GM19025 (cell line): Measurements from ENCODE around the gene NRP1.
"Not testable (repeated sequence)": the region's sequence is repeated elsewhere in the genome, so short reads cannot be mapped to it uniquely, and the experiment has no call there.

ENCODE experiments used
- ATAC-seq: cut with Tn5 transposase; IDR thresholded peaks from one replicate; pipeline ENCODE4 v1.9.1; 2021; ENCODE audit warnings: mild to moderate bottlenecking, low read depth, moderate library complexity; ENCODE audit not compliant: unreplicated experiment

Gene NRP1

DNA sequence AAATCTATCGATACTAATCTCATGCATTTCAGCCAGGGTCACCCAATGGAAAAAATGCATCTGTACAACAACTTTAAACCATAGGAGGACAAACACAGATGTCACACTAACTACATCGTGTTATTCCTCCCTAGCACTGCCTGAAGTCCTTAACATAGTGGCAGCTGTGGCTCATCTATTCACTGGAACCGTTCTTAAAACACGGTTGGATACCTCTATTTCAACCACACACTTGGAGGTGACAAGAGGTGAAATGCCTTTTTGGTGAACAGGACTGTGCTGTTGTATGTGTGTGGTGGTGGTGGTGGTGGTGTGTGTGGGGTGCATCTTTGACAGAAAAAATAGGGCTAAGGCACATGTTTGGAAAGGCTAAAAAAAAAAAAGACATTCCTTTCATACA, 93.1 kb downstream of the NRP1 start:
- ATAC-seq = no peak

DNA sequence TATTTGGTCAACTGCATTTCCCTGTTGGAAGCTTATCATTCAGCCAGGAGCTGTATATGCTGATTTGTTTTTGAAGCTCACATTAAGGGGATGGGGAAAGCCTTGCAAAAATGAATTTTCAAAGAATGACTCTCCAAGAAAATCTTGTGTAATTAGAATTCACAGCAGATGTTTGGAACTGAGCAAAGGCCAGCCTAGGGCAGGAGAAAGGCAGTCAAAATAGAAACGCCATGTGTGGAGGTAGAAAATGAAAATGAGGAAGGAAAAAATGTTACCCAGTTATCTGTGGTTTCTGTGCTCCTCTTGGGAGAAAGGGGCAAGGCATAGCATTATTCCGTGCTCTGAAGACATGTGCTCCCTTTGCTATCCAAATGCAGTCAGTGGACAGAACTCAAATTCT, 93.5 kb downstream of the NRP1 start:
- no peak for ATAC-seq

DNA sequence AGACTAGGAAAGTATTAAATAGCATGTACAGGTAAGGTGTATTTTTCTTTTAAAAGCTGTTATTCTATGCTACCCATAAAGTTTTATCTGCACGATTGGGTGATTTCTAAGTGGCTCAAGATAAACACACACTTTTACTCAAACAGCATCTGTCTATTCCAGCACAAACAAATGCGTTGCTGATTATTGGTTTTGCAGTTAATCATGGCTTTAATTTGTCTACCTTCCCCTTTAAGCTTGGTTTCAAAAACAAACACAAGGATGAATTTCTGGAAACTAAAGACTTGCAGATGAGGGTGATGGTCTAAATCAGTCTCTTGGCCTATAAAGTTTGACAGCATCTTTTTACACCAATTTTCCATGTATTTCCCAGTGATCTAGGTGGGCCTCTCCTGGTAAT, 94.2 kb downstream of the NRP1 start:
- no peak for ATAC-seq

DNA sequence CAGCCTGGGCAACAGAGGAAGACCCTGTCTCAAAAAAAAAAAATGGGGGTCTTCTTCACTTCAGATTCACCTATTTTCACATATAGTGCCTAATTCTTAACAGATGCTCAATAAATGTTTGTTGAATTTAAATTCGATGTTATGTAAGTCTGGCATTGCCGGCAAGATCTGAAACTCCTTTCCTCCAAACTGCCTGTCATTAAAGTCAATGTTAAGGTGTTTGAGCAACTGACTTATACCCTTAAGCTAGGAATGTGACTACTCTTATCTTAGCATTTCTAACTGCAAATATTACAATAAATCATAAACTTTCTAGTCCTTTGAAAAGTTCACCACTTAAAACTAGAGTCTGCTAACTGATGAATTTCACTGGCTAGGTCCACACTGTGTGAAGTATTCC, 95.2 kb downstream of the NRP1 start:
- no peak for ATAC-seq

DNA sequence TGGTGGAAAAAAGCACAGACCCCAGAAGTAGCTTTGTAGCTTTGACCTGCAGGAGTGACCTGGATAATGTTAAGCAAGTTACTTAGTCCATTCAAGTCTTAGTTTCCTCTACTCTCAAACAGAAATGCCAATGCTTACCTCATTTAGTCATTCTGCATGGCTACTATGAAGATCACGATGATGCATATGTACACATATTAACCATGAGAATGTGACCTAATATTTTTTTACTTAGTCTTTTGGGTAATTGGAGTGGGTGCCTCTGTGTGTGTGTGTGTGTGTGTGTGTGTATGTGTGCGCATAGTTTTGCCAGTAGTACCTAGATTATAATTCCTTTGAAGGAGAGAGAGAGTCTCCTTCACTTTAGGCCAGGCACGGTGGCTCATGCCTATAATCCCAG, 95.8 kb downstream of the NRP1 start:
- no peak for ATAC-seq

DNA sequence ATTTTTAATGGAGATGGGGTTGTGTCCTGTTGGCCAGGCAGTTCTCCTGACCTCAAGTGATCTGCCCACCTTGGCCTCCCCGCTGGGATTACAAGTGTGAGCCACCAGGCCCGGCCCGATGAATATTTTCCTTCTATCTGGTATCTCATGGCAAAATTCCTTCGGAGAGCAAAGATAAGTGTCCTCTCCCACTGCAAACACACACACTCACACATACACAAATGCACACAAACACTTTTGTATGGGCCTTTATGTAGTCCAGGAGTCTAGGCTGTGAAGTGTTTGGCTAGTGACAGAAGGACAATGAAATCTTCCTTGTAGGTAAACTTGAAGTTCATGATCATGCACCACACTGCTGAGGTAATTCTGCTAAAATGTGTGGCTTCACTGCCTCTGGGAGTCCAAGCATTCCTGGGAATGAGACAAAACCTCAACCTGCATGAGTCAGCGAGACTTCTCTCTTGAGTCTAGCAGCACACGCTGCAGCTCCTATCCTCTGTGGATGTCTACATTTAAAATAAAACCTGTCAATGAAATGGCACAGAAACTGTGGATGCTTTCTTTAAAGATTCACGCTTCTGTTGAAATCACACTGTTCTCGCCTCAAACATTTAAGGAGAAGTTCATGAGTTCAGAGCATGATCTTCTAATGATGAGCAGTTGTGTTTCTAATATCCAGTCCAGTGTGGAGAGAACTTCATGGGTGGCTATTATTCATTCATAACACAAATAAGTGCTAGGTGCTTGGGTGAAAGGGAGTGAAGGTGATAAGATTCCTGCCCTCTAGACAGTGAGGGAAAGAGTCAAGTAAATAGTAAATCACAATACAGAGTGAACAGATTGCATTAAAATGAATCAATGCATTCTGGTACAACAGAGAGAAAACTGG, 96.5 kb downstream of the NRP1 start:
- no peak for ATAC-seq

DNA sequence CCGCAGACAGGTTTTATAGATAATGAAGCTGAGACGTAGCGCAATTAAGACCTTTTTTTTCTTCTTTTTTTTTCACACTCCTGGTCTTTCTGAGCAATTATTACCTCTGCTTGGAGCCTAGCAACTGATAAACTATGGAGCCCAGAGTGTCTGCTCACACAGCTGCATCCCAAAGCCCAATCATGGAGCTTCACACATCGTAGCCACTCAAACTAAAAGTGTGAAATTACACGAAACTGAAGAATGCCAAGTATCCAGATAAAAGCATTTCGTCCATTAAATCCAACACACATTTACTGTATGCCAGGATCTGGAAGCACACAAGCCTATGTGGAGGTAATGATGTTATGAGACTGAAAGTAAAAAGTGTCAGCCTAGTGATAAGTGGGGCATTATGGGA, 97.6 kb downstream of the NRP1 start:
- ATAC-seq = no peak

DNA sequence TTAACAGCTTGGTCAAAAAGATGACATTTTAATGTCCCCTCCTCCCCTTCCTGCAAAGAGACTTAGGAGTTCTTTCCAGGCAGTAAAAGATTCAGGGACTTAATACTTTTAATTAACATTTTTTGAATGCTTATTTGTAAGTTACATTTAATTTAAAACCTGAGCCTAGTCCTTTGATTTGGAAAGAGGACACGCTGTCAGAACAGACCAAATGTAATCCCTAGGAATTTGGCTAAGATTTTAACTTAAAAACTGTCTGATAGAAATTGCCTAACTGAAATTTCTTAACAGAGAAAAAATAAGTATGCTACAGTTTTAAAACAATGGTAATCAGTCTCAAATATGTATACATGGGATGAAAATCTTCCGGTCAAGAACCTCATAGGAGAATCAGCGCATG, 98.5 kb downstream of the NRP1 start:
- ATAC-seq = no peak

DNA sequence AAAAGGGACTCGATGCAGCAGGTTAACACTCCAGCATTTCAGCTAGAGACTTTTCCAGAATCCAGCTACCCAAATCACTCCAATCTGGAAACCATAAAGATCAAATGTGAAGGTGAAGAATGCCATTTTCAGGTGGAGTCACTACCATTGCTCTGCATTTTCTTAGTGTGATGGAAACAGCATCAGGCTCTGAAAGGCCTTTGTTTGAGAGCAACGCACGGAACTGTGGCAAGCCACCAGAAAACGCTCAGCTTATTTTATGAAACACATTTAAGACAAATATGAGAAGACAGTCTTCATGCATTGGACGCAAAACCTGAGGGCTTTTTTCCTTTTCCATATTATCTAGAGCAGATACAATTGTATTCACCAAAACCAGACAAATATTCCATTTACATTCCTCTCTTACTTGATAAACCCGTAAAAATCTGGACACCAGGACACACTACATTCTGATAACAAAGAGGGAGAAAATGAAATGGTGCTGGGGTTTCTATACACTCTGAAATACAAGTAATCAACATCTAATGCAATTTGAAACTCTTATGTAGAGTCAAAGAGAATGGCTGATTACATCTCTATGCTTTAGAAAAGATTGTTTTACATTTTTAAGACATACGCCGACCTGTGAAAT, 99.1 kb downstream of the NRP1 start:
- ATAC-seq = no peak

DNA sequence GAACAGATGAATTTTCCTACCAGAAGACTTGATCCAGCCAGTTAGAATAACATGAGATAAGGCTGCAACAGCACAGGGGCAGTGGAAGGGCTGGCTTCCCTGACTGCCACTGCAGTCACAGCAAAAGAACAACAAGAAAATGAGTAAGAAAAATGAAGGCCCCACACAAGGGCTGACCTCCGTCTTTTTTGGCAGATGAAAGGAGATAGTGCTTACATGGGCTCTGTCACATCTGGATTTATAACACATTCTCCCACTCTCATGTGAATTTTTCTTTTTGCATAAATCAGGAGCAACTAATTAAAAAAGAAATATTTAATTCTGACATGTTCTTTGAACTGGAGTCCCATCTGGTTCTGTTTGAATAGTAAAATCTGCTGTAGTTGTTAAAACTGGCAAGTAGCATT, 99.6 kb downstream of the NRP1 start:
- no peak for ATAC-seq

DNA sequence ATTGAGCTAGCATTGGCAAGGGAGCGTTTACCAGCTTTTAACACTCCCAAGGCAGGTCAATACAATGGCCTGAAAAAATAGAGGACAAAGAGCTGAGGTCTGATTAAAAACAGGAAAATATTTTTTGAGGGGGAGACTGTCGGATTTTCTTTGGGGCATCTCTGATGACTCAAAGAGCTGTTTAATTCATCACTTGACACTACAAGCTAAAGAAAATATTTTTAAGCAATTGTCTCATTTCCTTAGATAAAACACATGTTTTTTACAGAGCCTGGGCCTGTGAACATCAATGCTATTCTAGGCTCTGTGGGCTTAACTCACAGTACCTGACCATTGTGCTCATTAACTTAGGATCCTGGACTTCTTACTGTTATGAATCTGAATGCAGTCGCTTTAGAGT, 100.8 kb downstream of the NRP1 start:
- no peak for ATAC-seq

DNA sequence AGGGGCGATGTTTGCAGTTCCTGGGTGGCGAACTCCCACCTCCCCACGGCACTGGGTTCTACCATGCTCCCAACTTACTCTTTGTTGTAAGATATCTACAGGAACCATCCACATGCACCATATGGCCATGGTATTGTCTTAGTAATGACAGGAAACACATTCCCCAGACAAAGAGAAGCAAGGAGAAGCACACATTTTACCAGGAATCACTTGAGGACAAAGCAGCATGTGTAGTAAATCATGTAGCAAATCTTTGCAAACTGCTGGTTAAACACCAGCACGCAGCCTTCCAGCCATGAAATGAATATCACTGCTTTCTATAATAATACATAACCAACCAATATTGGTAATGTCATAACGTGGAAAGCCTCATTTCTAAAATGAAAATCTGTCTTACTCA, 101.2 kb downstream of the NRP1 start:
- no peak for ATAC-seq

DNA sequence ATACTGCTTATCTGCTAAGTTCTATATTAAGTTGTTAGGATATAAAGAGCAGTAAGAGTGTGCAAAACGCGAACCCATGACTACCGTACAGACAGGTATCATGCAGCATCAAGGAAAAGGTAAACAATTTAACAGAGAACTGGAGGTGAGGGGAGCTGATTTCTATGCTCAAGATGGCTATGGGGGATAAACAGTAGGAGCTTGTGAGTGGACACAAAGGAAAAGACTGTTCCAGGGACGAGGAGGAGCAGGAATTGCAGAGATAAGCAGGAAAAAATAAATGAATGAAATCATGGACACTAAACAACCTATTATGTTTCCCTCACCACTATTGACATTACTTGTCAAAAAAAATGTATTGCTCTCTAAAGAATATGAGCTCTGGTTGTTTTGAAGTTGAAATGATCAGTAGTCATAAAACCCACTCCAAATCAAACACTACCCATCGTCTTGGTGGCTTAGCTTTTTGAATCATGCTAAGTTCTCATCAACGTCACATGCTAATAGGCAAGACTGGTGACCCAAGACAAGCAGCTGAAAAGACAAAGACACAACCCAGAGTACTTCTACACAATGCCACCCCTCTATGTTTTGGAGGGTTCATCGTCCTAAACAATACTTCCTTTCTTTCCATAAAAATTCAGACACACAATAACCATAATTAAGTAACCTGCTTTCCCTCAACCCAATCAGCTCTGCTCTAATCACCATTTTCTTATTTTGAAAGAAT, 102.7 kb downstream of the NRP1 start:
- no peak for ATAC-seq

DNA sequence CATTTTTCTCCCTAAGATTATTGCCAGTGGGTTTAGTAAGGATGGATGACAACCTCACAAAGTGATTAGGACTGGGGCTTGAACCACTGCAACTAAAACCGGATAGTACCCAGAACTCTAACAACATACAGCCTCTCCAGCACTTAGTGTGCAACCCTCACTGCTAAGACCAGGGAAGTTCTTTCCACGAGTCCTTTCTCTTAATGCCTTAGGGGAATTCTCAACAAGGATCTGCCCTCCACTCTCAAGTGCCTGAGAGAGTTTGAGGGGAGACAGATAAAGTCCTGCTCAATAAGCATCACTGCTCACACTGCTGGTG, 104.6 kb downstream of the NRP1 start:
- ATAC-seq = no peak

DNA sequence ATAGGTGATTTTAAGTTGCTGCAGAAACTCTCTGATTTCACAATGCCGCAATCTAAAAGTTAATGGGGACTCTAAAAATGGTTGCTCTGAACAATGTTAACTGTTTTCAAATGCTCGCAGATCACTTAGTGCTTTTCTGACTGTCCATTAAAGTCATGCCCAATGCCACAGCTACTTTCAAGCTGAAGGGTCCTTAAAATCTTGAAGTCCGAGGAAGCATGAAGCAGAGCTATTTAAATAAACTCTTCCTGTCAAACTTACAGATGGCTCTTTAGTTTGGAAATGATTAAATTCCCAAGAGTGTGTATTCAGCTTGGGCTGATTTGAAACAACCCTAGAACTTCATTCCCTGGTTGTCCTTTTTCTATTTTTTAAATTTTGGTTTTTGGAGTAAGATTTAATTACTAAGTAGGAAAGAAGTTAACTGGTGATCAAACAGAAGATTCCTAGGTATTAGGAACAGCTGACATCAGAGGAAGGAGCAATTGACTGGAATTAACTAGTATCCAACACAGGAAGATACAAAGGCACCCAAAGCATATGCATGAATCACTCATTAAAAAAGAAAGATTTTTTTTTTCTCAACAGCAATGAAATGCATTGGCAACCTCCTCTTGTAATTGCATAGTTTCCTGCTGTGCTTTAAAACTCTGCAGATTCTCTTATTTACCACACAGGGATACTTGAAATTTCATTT, 105.1 kb downstream of the NRP1 start:
- ATAC-seq = no peak

DNA sequence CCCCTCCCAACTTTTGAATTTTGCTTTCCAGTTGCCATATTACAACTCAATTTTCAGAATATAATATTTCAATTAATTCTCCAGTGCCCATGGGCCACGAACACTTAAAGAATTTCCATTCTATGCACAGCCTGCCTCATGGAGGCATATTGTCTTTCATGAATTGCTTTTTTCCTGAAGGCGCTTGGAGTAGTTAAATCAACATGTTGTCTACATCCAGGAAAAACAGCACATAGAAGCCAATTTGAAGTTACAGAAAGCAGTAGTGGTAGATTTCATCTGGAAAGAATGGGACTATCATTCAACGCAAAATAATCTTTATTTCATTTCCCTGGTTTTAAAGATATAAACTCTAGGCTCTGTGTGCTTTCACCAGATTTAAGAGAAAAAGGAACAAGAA, 106.0 kb downstream of the NRP1 start:
- no peak for ATAC-seq

DNA sequence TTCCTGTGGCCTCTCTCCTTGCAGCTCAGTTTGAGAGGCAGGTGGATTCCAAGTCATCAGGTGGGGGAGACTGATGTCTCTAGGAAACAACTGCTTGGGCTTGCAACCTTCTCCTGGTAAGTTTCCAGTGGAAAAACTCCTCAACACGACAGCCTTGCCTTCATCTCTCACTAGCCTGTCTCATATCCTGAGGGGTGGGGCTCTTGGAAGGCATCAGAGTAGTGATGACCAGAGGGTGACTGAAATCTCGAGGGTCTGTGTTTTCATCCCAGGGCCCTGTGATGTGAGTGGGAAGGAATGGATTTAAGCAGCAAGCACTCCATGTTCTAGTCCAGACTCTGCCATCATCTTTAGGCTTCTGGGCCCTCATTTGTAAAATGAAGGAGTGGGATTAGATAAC, 107.0 kb downstream of the NRP1 start:
- no peak for ATAC-seq

DNA sequence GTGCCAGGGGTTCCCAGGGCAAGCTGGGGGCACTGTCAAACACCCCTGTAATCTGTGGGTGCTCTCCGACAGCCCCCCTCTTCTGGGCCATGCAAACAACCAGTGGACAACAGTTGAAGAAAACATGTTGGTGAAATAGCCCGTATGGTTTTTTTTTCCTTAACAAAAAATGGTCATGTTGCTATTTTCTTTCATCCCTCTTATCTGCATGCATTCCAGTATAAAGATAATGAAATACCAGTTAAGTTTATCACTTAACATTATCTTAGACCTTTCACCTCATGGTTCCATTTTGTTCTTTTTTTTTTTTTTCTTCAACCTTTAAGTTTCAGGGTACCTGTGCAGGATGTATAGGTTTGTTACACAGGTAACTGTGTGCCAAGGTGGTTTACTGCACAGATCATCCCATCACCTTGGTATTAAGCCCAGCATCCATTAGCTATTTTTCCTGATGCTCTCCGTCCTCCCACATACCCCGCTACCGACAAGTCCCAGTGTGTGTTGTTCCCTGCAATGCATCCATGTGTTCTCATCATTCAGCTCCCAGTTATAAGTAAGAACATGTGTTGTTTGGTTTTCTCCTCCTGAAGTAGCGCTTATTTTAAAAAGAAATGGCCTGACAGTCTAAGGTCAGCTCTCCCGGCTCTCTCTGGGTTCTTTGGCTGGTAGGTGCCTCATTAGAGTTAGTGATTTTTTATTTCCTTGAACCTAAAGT, 110.1 kb downstream of the NRP1 start:
- no peak for ATAC-seq

DNA sequence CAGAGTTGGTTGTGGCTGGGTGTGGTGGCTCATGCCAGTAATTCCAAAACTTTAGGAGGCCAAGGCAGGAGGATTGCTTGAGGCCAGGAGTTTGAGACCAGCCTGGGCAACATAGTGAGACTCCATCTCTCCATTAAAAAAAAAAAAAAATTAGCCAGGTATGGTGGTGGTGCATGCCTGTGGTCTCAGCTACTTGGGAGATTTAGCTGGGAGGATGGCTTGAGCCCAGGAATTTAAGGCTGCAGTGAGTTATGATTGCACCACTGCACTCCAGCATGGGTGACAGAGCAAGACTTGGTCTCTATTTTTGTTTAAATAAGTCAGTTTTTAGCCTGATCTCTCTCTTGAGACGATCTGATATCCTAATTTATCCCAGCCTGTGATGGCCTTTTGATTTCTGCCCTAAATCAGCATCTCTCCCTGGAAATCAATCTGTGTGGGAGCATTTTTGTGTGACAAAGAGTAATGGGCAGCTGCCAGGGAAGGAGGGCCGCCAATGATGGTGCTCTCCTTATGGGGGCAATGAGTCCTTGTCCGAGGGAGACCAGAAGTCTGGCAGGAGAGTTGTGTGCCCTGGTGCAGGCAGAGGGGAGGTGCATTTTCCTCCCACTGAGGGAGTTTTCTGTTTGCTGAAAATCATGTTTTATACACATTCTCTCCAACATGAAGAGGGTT, 111.0 kb downstream of the NRP1 start:
- no peak for ATAC-seq

DNA sequence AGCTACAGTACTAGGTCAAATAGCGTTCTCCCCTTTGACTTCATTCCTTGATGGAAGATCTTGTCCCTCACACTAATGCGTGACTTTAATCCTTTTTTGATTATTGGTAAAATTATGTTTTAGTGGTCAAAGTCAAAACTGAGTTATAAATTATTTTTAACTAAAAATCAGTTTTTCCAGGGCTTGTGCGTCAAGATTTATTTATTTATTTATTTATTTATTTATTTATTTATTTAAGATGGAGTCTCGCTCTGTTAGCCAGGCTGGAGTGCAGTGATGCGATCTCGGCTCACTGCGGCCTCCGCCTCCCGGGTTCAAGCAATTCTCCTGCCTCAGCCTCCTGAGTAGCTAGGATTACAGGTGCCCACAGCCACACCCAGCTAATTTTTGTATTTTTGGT, 112.2 kb downstream of the NRP1 start:
- not testable (repeated sequence) for ATAC-seq
